Neural progenitor cell (in vitro differentiated cells): ENCODE measurements around the gene CRHR1. TPM values are rescaled to one million over a fixed set of nuclear protein-coding genes. Genes with fewer than 3 reads are reported as not detected.

Source experiments
- DNase-seq: peaks from one replicate; pipeline ENCODE4 v3.0.0-alpha.2; 2016; ENCODE audit warnings: low spot score
- H2AFZ ChIP-seq: fragments of 200-600 bp; sonication (generic); replicated peaks from 2 replicates; pipeline ENCODE4 v1.6.1; 2016; ENCODE audit warnings: antibody characterized with exemption
- H3F3A ChIP-seq: fragments of 200-600 bp; sonication (generic); 2 replicates; pipeline ENCODE4 v1.6.1; 2016; ENCODE audit warnings: antibody characterized with exemption, low read depth
- H3K27ac ChIP-seq: fragments of 200-600 bp; sonication (generic); 2 replicates; pipeline ENCODE4 v1.5.1; 2016; ENCODE audit warnings: mild to moderate bottlenecking
- H3K27me3 ChIP-seq: fragments of 200-600 bp; sonication (generic); 2 replicates; pipeline ENCODE4 v1.6.1; 2016; ENCODE audit warnings: mild to moderate bottlenecking, moderate library complexity
- H3K36me3 ChIP-seq: fragments of 200-600 bp; sonication (generic); 2 replicates; pipeline ENCODE4 v1.5.1; 2016
- H3K4me1 ChIP-seq: fragments of 200-600 bp; sonication (generic); 2 replicates; pipeline ENCODE4 v1.6.1; 2016; ENCODE audit warnings: mixed run types
- H3K4me2 ChIP-seq: fragments of 200-600 bp; sonication (generic); 2 replicates; pipeline ENCODE4 v1.6.1; 2016
- H3K4me3 ChIP-seq: fragments of 200-600 bp; sonication (generic); 2 replicates; pipeline ENCODE4 v1.5.1; 2016
- H3K79me2 ChIP-seq: fragments of 200-600 bp; sonication (generic); 2 replicates; pipeline ENCODE4 v1.6.1; 2016; ENCODE audit warnings: low read depth
- H3K9ac ChIP-seq: fragments of 200-600 bp; sonication (generic); 2 replicates; pipeline ENCODE4 v1.6.1; 2016
- H3K9me3 ChIP-seq: fragments of 200-600 bp; sonication (generic); 2 replicates; pipeline ENCODE4 v1.5.1; 2016; ENCODE audit warnings: low read depth
- H4K20me1 ChIP-seq: fragments of 200-600 bp; sonication (generic); 2 replicates; pipeline ENCODE4 v1.6.1; 2016; ENCODE audit warnings: low read depth
- H3K27ac Mint-ChIP-seq: 3 replicates; pipeline ENCODE4 v1.8.0; 2021; ENCODE audit warnings: mixed read lengths
- H3K27me3 Mint-ChIP-seq: 2 replicates; pipeline ENCODE4 v1.8.0; 2022; ENCODE audit warnings: low read depth, mild to moderate bottlenecking, inconsistent platforms, moderate library complexity, mixed read lengths; ENCODE audit not compliant: insufficient read depth
- H3K36me3 Mint-ChIP-seq: 3 replicates; pipeline ENCODE4 v1.8.0; 2021; ENCODE audit warnings: mixed read lengths
- H3K4me1 Mint-ChIP-seq: 3 replicates; pipeline ENCODE4 v1.8.0; 2021; ENCODE audit warnings: mixed read lengths
- H3K4me3 Mint-ChIP-seq: 3 replicates; pipeline ENCODE4 v1.8.0; 2021; ENCODE audit warnings: mild to moderate bottlenecking, moderate library complexity, mixed read lengths
- H3K9me3 Mint-ChIP-seq: 3 replicates; pipeline ENCODE4 v1.8.0; 2020; ENCODE audit warnings: mixed read lengths
- EZH2 ChIP-seq: fragments of 200-600 bp; sonication (generic); IDR thresholded peaks from 2 replicates; pipeline ENCODE4 v1.6.1; 2017; ENCODE audit warnings: antibody characterized with exemption, mild to moderate bottlenecking, moderate library complexity
- EZH2phosphoT487 ChIP-seq: fragments of 200-600 bp; sonication (generic); IDR thresholded peaks from 2 replicates; pipeline ENCODE4 v1.6.1; 2017; ENCODE audit warnings: antibody characterized with exemption
- total RNA-seq: library from RNA; depleted of rRNA; stranded (reverse); fragments of >200 nt; gene quantifications from 2 replicates; pipeline ENCODE4 v1.2.3, GENCODE V29; 2015; ENCODE audit warnings: low replicate concordance
- TF ChIP-seq, protein P1 (sequence below): fragments of 200-600 bp; sonication (generic); IDR thresholded peaks from 2 replicates; pipeline ENCODE4 v1.5.1; 2017; ENCODE audit warnings: antibody characterized with exemption, mild to moderate bottlenecking

CRHR1 gene
- total RNA-seq, 1 donor from 2014 or later: 3.4 TPM

DNA sequence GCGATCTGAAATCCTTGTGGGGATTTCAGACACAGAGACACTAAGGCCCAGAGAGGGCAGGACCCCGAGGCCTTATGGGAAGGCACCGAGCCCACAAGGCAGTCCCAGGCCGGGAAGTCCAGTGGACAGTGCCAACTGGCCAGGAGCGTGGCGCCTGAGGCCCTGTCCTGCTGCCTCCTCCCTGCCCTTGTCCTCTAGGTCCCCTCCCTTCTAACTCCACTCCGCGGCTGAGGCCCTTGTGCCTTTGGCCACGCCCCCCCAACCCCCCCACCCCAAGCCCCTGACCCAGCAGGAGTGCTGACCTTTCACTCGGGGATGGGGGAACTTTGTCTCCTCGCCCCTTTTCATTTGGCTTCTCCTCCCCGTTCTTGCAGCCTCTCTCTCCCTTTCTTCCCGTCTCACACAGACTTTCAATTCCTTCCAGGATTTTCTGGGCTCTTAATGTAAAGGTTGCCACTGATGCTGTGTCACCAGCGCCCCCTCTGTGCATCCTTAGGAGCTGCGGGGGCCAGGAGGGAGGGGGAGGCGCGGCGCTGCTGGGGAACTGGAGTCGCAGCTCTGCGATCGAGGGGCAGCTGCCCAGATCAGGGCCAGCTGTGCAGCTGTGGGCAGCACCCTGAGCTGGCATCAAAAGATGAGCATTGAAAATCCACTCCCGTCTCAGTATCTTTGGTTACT, 29.1 kb downstream of the CRHR1 start:
- Mint-ChIP-seq H3K4me3 (peak overlapping the region; percentile 24), H3K27ac (peak overlapping the region; percentile 17), H3K9me3 (no peaks in the 10 kb centered on the region), H3K4me1 (peaks cover 21% of the 10 kb centered on the region), H3K36me3 (no peaks in the 10 kb centered on the region), H3K27me3 (peaks cover 15% of the 10 kb centered on the region)
- Histone ChIP-seq H3K36me3 (no peaks in the 10 kb centered on the region), H2AFZ (no peak overlapping the region), H3K9ac (no peak overlapping the region), H3K9me3 (no peaks in the 10 kb centered on the region), H3K4me1 (peaks cover 12% of the 10 kb centered on the region), H3K27ac (no peak overlapping the region), H3K27me3 (no peaks in the 10 kb centered on the region), H3F3A (no peaks in the 10 kb centered on the region), H3K4me3 (no peak overlapping the region), H3K4me2 (peak overlapping the region; percentile 53), H3K79me2 (no peaks in the 10 kb centered on the region), H4K20me1 (no peaks in the 10 kb centered on the region)
- peak; percentile 91 for DNase-seq
- TF ChIP-seq EZH2 (no peak), EZH2phosphoT487 (no peak)
- TF ChIP-seq, protein P1, sequence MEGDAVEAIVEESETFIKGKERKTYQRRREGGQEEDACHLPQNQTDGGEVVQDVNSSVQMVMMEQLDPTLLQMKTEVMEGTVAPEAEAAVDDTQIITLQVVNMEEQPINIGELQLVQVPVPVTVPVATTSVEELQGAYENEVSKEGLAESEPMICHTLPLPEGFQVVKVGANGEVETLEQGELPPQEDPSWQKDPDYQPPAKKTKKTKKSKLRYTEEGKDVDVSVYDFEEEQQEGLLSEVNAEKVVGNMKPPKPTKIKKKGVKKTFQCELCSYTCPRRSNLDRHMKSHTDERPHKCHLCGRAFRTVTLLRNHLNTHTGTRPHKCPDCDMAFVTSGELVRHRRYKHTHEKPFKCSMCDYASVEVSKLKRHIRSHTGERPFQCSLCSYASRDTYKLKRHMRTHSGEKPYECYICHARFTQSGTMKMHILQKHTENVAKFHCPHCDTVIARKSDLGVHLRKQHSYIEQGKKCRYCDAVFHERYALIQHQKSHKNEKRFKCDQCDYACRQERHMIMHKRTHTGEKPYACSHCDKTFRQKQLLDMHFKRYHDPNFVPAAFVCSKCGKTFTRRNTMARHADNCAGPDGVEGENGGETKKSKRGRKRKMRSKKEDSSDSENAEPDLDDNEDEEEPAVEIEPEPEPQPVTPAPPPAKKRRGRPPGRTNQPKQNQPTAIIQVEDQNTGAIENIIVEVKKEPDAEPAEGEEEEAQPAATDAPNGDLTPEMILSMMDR: peak; percentile 82

DNA sequence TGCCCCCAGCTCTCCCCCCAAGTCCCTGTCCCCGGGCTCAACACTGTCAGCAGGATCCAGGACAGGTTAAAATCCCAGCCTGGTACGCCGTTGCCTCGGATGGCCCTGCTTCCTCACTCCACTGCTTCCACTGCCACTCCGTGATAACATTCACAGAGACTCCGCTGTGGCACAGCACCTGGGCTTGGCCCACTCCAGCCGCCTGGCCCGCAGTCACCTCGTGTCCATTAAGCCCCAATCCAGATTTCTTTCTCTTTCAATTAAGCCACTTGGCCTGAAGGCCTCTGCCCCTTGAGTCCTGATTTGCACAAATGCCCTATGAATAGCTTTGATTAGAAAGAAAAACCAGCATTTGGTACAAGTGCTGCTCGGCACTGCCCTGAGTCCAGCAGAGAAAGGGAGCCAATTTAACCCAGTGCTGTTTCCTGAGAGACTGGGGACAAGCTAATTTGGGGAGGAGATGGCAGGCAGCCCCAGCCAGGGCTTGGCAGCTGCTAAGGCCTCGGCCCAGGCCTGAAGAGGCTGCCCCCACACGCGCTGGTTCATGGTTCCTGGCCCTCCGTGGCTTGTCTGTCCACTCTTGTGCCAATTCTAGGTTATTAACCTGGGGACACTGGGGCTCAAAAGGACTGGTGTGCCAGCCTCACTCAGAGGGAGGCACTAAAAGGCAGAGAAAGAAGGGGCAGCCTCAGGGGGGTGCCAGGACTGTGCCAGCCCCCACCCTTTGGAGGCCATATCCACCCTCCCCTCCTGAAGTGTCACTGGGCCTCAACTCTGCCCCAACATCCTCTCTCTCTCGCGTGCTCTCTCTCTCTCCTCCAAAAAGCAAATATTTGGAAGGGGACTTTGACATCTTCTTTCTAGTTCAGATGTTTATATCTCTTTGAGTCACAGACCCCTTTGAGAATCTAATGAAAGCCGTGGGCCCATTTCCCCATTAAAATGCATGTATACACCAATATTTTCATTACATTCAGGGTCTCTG, 30.8 kb downstream of the CRHR1 start:
- H3K9ac ChIP-seq: no peak overlapping the region
- H3K27me3 Mint-ChIP-seq: peaks cover 12% of the 10 kb centered on the region
- no peaks in the 10 kb centered on the region for H3K9me3 Mint-ChIP-seq
- no peaks in the 10 kb centered on the region for H3F3A ChIP-seq
- H3K36me3 Mint-ChIP-seq: no peaks in the 10 kb centered on the region
- no peak for TF ChIP-seq EZH2
- TF ChIP-seq, protein P1: no peak
- H3K27me3 ChIP-seq: no peaks in the 10 kb centered on the region
- H3K9me3 ChIP-seq: no peaks in the 10 kb centered on the region
- H3K4me2 ChIP-seq: no peak overlapping the region
- H3K4me3 Mint-ChIP-seq: no peak overlapping the region
- no peak overlapping the region for H3K27ac Mint-ChIP-seq
- peaks cover 12% of the 10 kb centered on the region for H3K4me1 ChIP-seq
- H3K4me1 Mint-ChIP-seq: peaks cover 21% of the 10 kb centered on the region
- H3K79me2 ChIP-seq: no peaks in the 10 kb centered on the region
- no peak overlapping the region for H3K4me3 ChIP-seq
- no peak overlapping the region for H3K27ac ChIP-seq
- H3K36me3 ChIP-seq: no peaks in the 10 kb centered on the region
- no peaks in the 10 kb centered on the region for H4K20me1 ChIP-seq
- H2AFZ ChIP-seq: no peak overlapping the region
- DNase-seq: no peak

DNA sequence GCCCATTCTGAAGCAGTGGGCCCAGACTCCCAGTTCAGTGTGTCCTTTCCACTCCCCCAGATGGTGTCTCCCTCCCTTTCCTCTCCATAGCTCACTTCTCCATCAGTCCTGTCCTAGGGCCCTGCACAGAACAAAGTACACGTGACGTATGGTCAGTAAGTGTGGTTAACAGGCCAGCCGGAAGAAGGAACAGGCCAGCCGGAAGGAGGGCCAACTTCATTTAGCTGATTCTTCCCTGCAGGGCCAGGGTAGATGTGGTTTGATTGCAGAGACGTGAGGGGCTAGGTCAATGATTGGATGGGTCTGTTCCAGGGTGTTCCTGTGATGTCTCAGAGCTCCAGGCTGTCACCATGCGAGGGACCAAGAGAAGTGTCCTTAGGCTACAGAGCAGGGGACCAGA, 31.6 kb downstream of the CRHR1 start:
- no peak overlapping the region for H2AFZ ChIP-seq
- H3K27ac ChIP-seq: no peak overlapping the region
- DNase-seq: no peak
- no peaks in the 10 kb centered on the region for H3K27me3 ChIP-seq
- peaks cover 12% of the 10 kb centered on the region for H3K27me3 Mint-ChIP-seq
- TF ChIP-seq, protein P1: no peak
- no peak for TF ChIP-seq EZH2
- no peak for TF ChIP-seq EZH2phosphoT487
- H3K36me3 Mint-ChIP-seq: no peaks in the 10 kb centered on the region
- H3K4me3 ChIP-seq: no peak overlapping the region
- no peaks in the 10 kb centered on the region for H3K79me2 ChIP-seq
- H3F3A ChIP-seq: no peaks in the 10 kb centered on the region
- H3K4me2 ChIP-seq: no peak overlapping the region
- no peaks in the 10 kb centered on the region for H3K9me3 Mint-ChIP-seq
- no peak overlapping the region for H3K4me3 Mint-ChIP-seq
- no peaks in the 10 kb centered on the region for H3K36me3 ChIP-seq
- H3K9me3 ChIP-seq: no peaks in the 10 kb centered on the region
- no peaks in the 10 kb centered on the region for H4K20me1 ChIP-seq
- peaks cover 12% of the 10 kb centered on the region for H3K4me1 ChIP-seq
- H3K9ac ChIP-seq: no peak overlapping the region
- H3K4me1 Mint-ChIP-seq: peaks cover 21% of the 10 kb centered on the region
- no peak overlapping the region for H3K27ac Mint-ChIP-seq
